B cell (primary cell): ENCODE measurements around the gene MAP3K13. TPM values are rescaled to one million over a fixed set of nuclear protein-coding genes. Genes with fewer than 3 reads are reported as not detected.

Experiments used
- ATAC-seq: fragments of 200-7000 bp; cut with Tn5 transposase; one replicate; pipeline ENCODE4 v1.10.0; 2021; ENCODE audit warnings: low read depth, mild to moderate bottlenecking, moderate number of reproducible peaks, moderate library complexity
- CTCF ChIA-PET: fragments of 350-600 bp; sonication (Branson Sonifier 250); formaldehyde crosslinking; loops from one replicate; lab custom pipeline; 2021; ENCODE audit warnings: antibody characterized with exemption, inconsistent platforms; lab: Charles Lee
- POLR2A ChIA-PET: fragments of 350-600 bp; sonication (Branson Sonifier 250); formaldehyde crosslinking; loops from one replicate; lab custom pipeline; 2021; ENCODE audit warnings: antibody characterized with exemption; lab: Charles Lee
- DNase-seq: peaks from one replicate; pipeline ENCODE4 v3.0.0; 2013
- H2AFZ ChIP-seq: 2 replicates; pipeline ENCODE4 v1.6.1; 2012; ENCODE audit warnings: mild to moderate bottlenecking, low read depth, low read length; ENCODE audit not compliant: insufficient read depth, poor library complexity, severe bottlenecking
- H3K27ac ChIP-seq, 2 donors: 1 replicate in 1 of 2; 2 replicates in 1 of 2; pipeline ENCODE4 v1.5.1; 2012 to 2013; ENCODE audit warnings: low read length in 2 of 2, mild to moderate bottlenecking in 2 of 2, moderate library complexity in 1 of 2
- H3K27me3 ChIP-seq, 4 experiments: fragments of 200-600 bp in 1 of 4; sonication (generic) in 1 of 4; replicated peaks in 1 of 4; 1 replicate in 2 of 4; 2 replicates in 2 of 4; pipeline versions ENCODE4 v1.6.1 to v1.7.0; 2013 to 2016; ENCODE audit warnings: low read length in 3 of 4, mild to moderate bottlenecking in 2 of 4, mixed read lengths in 1 of 4, moderate library complexity in 1 of 4; ENCODE audit not compliant: insufficient read depth in 4 of 4, control insufficient read depth in 3 of 4; ENCODE audit errors: control extremely low read depth in 1 of 4
- H3K36me3 ChIP-seq, 2 experiments: replicated peaks in 1 of 2; 1 replicate in 1 of 2; 2 replicates in 1 of 2; pipeline versions ENCODE4 v1.6.1 to v1.7.1; 2013; ENCODE audit warnings: low read length in 1 of 2; ENCODE audit not compliant: insufficient read depth in 2 of 2, control insufficient read depth in 1 of 2; ENCODE audit errors: control extremely low read depth in 1 of 2, extremely low read depth in 1 of 2
- H3K4me1 ChIP-seq, 2 donors: fragments of 200-600 bp in 1 of 2; sonication (generic) in 1 of 2; 1 replicate in 1 of 2; 2 replicates in 1 of 2; pipeline versions ENCODE4 v1.5.1 to v1.6.1; 2013 to 2017; ENCODE audit warnings: low read length in 2 of 2; ENCODE audit not compliant: control insufficient read depth in 2 of 2, insufficient read depth in 2 of 2
- H3K4me2 ChIP-seq: replicated peaks from 2 replicates; pipeline ENCODE3; 2012; ENCODE audit warnings: mild to moderate bottlenecking, low read depth, low read length; ENCODE audit not compliant: poor library complexity, severe bottlenecking
- H3K4me3 ChIP-seq, 5 experiments: fragments of 200-600 bp in 1 of 5; sonication (generic) in 1 of 5; 1 replicate in 3 of 5; 2 replicates in 2 of 5; pipeline versions ENCODE4 v1.5.1 to v1.7.0; 2011 to 2016; ENCODE audit warnings: low read length in 4 of 5, mild to moderate bottlenecking in 4 of 5, low read depth in 2 of 5, control low read depth in 1 of 5, moderate library complexity in 1 of 5; ENCODE audit not compliant: insufficient read depth in 1 of 5; ENCODE audit errors: control extremely low read depth in 1 of 5, extremely low read depth in 1 of 5
- H3K79me2 ChIP-seq: fragments of 200-600 bp; sonication (generic); one replicate; pipeline ENCODE4 v1.6.0; 2016; ENCODE audit warnings: low read length; ENCODE audit not compliant: control insufficient read depth, insufficient read depth
- H3K9ac ChIP-seq: fragments of 200-600 bp; sonication (generic); 2 replicates; pipeline ENCODE4 v1.6.1; 2017; ENCODE audit warnings: mild to moderate bottlenecking, low read length, moderate library complexity
- H3K9me3 ChIP-seq, 3 donors: one replicate each; pipeline versions ENCODE4 v1.6.1 to v1.7.1; 2013; ENCODE audit warnings: low read length in 2 of 3; ENCODE audit not compliant: control insufficient read depth in 2 of 3, insufficient read depth in 1 of 3; ENCODE audit errors: control extremely low read depth in 1 of 3
- H4K20me1 ChIP-seq: 2 replicates; pipeline ENCODE4 v1.6.0; 2012; ENCODE audit warnings: mild to moderate bottlenecking, low read length; ENCODE audit not compliant: insufficient read depth, control insufficient read depth, poor library complexity, severe bottlenecking
- H3K27ac Mint-ChIP-seq: one replicate; pipeline ENCODE4 v1.8.0; 2021; ENCODE audit warnings: mixed read lengths
- H3K27me3 Mint-ChIP-seq: one replicate; pipeline ENCODE4 v1.8.0; 2021; ENCODE audit warnings: mixed read lengths
- H3K4me1 Mint-ChIP-seq: one replicate; pipeline ENCODE4 v1.8.0; 2021; ENCODE audit warnings: mixed read lengths
- H3K4me3 Mint-ChIP-seq: one replicate; pipeline ENCODE4 v1.8.0; 2021; ENCODE audit warnings: mixed read lengths
- H3K9me3 Mint-ChIP-seq: one replicate; pipeline ENCODE4 v1.8.0; 2022; ENCODE audit warnings: mixed read lengths; ENCODE audit not compliant: insufficient read depth
- CTCF ChIP-seq: fragments of 200-600 bp; IDR thresholded peaks from one replicate; pipeline ENCODE4 v1.8.0; 2022; ENCODE audit warnings: antibody characterized with exemption, mild to moderate bottlenecking
- EZH2 ChIP-seq: IDR thresholded peaks from 2 replicates; pipeline ENCODE4 v1.6.1; 2012; ENCODE audit warnings: borderline replicate concordance, low read depth, mild to moderate bottlenecking, moderate library complexity, low read length; ENCODE audit not compliant: insufficient read depth, poor library complexity, severe bottlenecking
- WGBS: methylation state at CpG from one replicate; pipeline ENCODE4 v1.1.5; 2013; ENCODE audit warnings: missing lambda C conversion rate; ENCODE audit not compliant: insufficient coverage; 5-methylcytosine and 5-hydroxymethylcytosine counted together
- intact Hi-C: fragments of 100-400 bp; cut with micrococcal nuclease; formaldehyde crosslinking; loops from one replicate; pipeline ENCODE4 v1.10.0; 2022
- polyA plus RNA-seq: library from polyadenylated mRNA; depleted of rRNA; stranded (reverse); fragments of >200 nt; gene quantifications from 2 replicates; pipeline ENCODE4 v1.2.3, GENCODE V29; 2012
- total RNA-seq, 2 donors: library from RNA; stranded (reverse); fragments of 120-200 nt in 1 of 2; gene quantifications; 1 replicate in 1 of 2; 2 replicates in 1 of 2; pipeline versions ENCODE4 v1.2.3 to v1.2.4, GENCODE V29; 2013 to 2022

The MAP3K13 gene
- total and polyA plus RNA-seq, 2 donors (not counting 1 experiment from before 2014, with no cell fraction given) = 5.7 to 9.2 TPM

DNA sequence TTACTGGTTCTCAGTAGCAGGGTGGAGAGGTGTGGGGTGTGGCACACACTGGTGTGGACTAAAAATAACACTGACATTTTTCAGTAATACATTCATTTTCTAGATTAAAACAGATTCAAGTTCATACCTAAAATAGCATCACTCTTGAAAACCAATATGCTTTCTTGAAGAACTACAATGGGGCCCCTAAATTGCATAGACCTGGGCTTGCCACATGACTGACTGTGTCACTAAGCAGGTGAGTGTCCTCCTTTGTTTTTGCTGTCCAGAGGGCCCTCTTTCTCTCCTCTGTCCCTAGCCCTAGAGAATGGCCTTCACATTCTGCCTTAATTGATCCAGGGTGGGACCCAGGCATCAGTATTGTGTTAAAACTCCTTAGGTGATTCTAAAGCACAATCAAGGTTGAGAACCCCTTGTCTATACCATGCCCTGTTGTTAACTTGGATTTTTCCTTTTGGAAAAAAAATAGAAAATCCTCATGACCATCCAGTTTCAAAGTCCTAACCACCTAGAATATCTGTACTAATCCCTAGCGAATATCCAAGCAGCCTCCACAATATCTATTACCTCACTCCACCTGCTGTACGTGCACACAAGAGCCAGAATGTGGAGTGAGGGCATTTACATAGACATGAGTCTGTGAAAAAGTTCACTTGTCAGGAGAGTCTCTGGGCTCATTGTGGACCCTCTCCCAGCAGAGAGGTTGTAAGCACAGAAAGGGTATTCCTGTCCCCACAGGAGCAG lies 154.6 kb downstream of the MAP3K13 start:
- ChIA-PET POLR2A (no interaction called here), CTCF (no interaction called here)
- no peak overlapping the region for H3K4me3 ChIP-seq

More for the DNA sequence above, 154.6 kb downstream of the MAP3K13 start:
- no CpG with 5 or more reads among the region's 2 CpGs for WGBS
- H2AFZ ChIP-seq = no peak overlapping the region
- no peak overlapping the region for H3K4me2 ChIP-seq
- H3K9me3 ChIP-seq = no peaks in the 10 kb centered on the region
- Mint-ChIP-seq H3K9me3 (no peaks in the 10 kb centered on the region), H3K4me1 (no peaks in the 10 kb centered on the region), H3K4me3 (no peak overlapping the region), H3K27ac (no peak overlapping the region), H3K27me3 (peaks cover 29% of the 10 kb centered on the region)
- intact Hi-C loops = no loop called here
- no peaks in the 10 kb centered on the region for H3K79me2 ChIP-seq
- DNase-seq (no peak), ATAC-seq (no peak)
- H3K36me3 ChIP-seq = no peaks in the 10 kb centered on the region
- no peaks in the 10 kb centered on the region for H3K4me1 ChIP-seq
- TF ChIP-seq EZH2 (no peak), CTCF (no peak)
- no peak overlapping the region for H3K9ac ChIP-seq
- peaks cover 0 to 6% (median 3%) of the 10 kb centered on the region in 4 experiments for H3K27me3 ChIP-seq
- no peaks in the 10 kb centered on the region for H4K20me1 ChIP-seq
- no peak overlapping the region for H3K27ac ChIP-seq
